LNCAP (cell line): Measurements from ENCODE around the gene OR2AT4.

ENCODE experiments used
- CTCF ChIP-seq: fragments of 450-650 bp; IDR thresholded peaks from 2 replicates; pipeline ENCODE4 v1.5.1; 2017; ENCODE audit warnings: mild to moderate bottlenecking

The OR2AT4 gene

GRCh38 chr11:75052457-75052856 lies 44.2 kb downstream of the OR2AT4 start:
- no peak for TF ChIP-seq CTCF

GRCh38 chr11:75051043-75051442 lies 45.6 kb downstream of the OR2AT4 start:
- TF ChIP-seq CTCF = no peak

GRCh38 chr11:75050516-75050915 lies 46.2 kb downstream of the OR2AT4 start:
- TF ChIP-seq CTCF = no peak

- TF ChIP-seq CTCF = no peak
Observed at GRCh38 chr11:75047191-75047590, 49.5 kb downstream of the OR2AT4 start.

GRCh38 chr11:75041263-75041662 lies 55.4 kb downstream of the OR2AT4 start:
- no peak for TF ChIP-seq CTCF

GRCh38 chr11:75040167-75040770 lies 56.4 kb downstream of the OR2AT4 start:
- TF ChIP-seq CTCF = no peak

- no peak for TF ChIP-seq CTCF
Observed at GRCh38 chr11:75035911-75036565, 60.6 kb downstream of the OR2AT4 start.
